ENCODE measurements around the gene ABCC4. TPM values are rescaled to one million over a fixed set of nuclear protein-coding genes. Genes with fewer than 3 reads are reported as not detected.

ABCC4 gene
- total and polyA plus RNA-seq, 2 of the 13 experiments (the other 11 are each of a cell fraction or from before 2014, with no cell fraction given) = 4.2 to 11.3 TPM

GRCh38 chr13:95217920-95218830 is 83.1 kb downstream of the ABCC4 start:
- TF ChIP-seq DBP (CRISPR knock-in tag; IDR thresholded peaks at IDR 0.05; ENCODE audit: not compliant biosample characterization) (no peak), ZNF121 (CRISPR knock-in tag; IDR thresholded peaks at IDR 0.05) (peak; percentile 56; the same call in 1 of the 2 replicates)
- H3K79me2 ChIP-seq (ENCODE audit: insufficient read depth, low read length) = no peaks in the 10 kb centered on the region
- no peak overlapping the region for H3K9ac ChIP-seq (ENCODE audit: insufficient read depth, low read depth, low read length)
- no peaks in the 10 kb centered on the region for H3K4me1 ChIP-seq (ENCODE audit: insufficient read depth, low read length)
- WGBS (ENCODE audit: low lambda C conversion rate) = 80% methylated on average over 6 of the region's 6 CpGs
- intact Hi-C loops (cut with micrococcal nuclease; ENCODE audit: unreplicated experiment) = no loop called here
- no peak overlapping the region for H2AFZ ChIP-seq (ENCODE audit: low read length)
- ATAC-seq (no peak), FAIRE-seq (no peak), DNase-seq (ENCODE audit: low spot score) (no peak)
- H3K27me3 ChIP-seq (ENCODE audit: control insufficient read depth in 1 of 2, insufficient read depth in 2 of 2, low read length in 2 of 2) = no peaks in the 10 kb centered on the region
- POLR2A ChIA-PET = no interaction called here
- no peak overlapping the region for H3K4me3 ChIP-seq (replicated peaks in 1 of 3; ENCODE audit: insufficient read depth in 1 of 3, low read depth in 2 of 3, low read length in 3 of 3)
- no peak overlapping the region for H3K27ac ChIP-seq (ENCODE audit: extremely low read length, insufficient read depth, low read length)
- CTCF ChIA-PET (ENCODE audit: low intra/inter-chr PET ratio, low total read pairs) = no interaction called here
- no TSS peak for BruUV-seq (replicated peaks)
- H3K4me2 ChIP-seq (ENCODE audit: low read depth, low read length) = no peak overlapping the region
- H3K9me3 ChIP-seq (ENCODE audit: low read length) = no peaks in the 10 kb centered on the region
- H3K36me3 ChIP-seq (replicated peaks in 1 of 2; ENCODE audit: control insufficient read depth in 1 of 2, insufficient read depth in 2 of 2, low read length in 2 of 2) = no peaks in the 10 kb centered on the region; a peak in 1 of 5 replicates
- in situ Hi-C loops (cut with HindIII; ENCODE audit: extremely low pct_ligation_motif_present, low pct_unique_long_range_greater_than_20kb) = no loop called here
- H4K20me1 ChIP-seq (ENCODE audit: insufficient read depth, low read length) = no peaks in the 10 kb centered on the region

- CTCF ChIA-PET (ENCODE audit: low intra/inter-chr PET ratio, low total read pairs) = no interaction called here
- in situ Hi-C loops (cut with HindIII; ENCODE audit: extremely low pct_ligation_motif_present, low pct_unique_long_range_greater_than_20kb) = no loop called here
- intact Hi-C loops (cut with micrococcal nuclease; ENCODE audit: unreplicated experiment) = no loop called here
- no peak for DNase-seq (ENCODE audit: low spot score)
- no peak overlapping the region for H3K4me2 ChIP-seq (ENCODE audit: low read depth, low read length)
- no peak overlapping the region for H3K27ac ChIP-seq (ENCODE audit: extremely low read length, insufficient read depth, low read length)
- POLR2A ChIA-PET = no interaction called here
- no peaks in the 10 kb centered on the region for H3K9me3 ChIP-seq (ENCODE audit: low read length)
- no peak overlapping the region for H3K9ac ChIP-seq (ENCODE audit: insufficient read depth, low read depth, low read length)
- H2AFZ ChIP-seq (ENCODE audit: low read length) = no peak overlapping the region
- no peak overlapping the region for H3K4me3 ChIP-seq (replicated peaks in 1 of 3; ENCODE audit: insufficient read depth in 1 of 3, low read depth in 2 of 3, low read length in 3 of 3)
- H3K27me3 ChIP-seq (ENCODE audit: control insufficient read depth in 1 of 2, insufficient read depth in 2 of 2, low read length in 2 of 2) = no peaks in the 10 kb centered on the region
- no peaks in the 10 kb centered on the region for H3K4me1 ChIP-seq (ENCODE audit: insufficient read depth, low read length)
- ATAC-seq = no peak
- no peak for FAIRE-seq
- no peaks in the 10 kb centered on the region for H4K20me1 ChIP-seq (ENCODE audit: insufficient read depth, low read length)
- H3K36me3 ChIP-seq (replicated peaks in 1 of 2; ENCODE audit: control insufficient read depth in 1 of 2, insufficient read depth in 2 of 2, low read length in 2 of 2) = no peaks in the 10 kb centered on the region; a peak in 1 of 5 replicates
- BruUV-seq (replicated peaks) = no TSS peak
- H3K79me2 ChIP-seq (ENCODE audit: insufficient read depth, low read length) = no peaks in the 10 kb centered on the region
- 93% methylated on average over 3 of the region's 3 CpGs for WGBS (ENCODE audit: low lambda C conversion rate)
- TF ChIP-seq ZNF737 (CRISPR knock-in tag; IDR thresholded peaks at IDR 0.05; ENCODE audit: borderline replicate concordance) (no peak), ZFP36L1 (CRISPR knock-in tag; IDR thresholded peaks at IDR 0.05) (no peak), RFXAP (CRISPR knock-in tag; IDR thresholded peaks at IDR 0.05; ENCODE audit: borderline replicate concordance) (no peak), ZNF7 (CRISPR knock-in tag; IDR thresholded peaks at IDR 0.05) (no peak), ZSCAN12 (CRISPR knock-in tag; IDR thresholded peaks at IDR 0.05) (no peak), ARID2 (CRISPR knock-in tag; IDR thresholded peaks at IDR 0.05; ENCODE audit: borderline replicate concordance) (no peak), ZNF260 (CRISPR knock-in tag; IDR thresholded peaks at IDR 0.05; ENCODE audit: borderline replicate concordance, low read depth) (no peak), AKAP8 (CRISPR knock-in tag; IDR thresholded peaks at IDR 0.05) (no peak), TBL1XR1 (IDR thresholded peaks at IDR 0.05; ENCODE audit: borderline replicate concordance, low read length, partially characterized antibody) (no peak), ZBTB46 (CRISPR knock-in tag; IDR thresholded peaks at IDR 0.05; ENCODE audit: borderline replicate concordance) (no peak), REL (CRISPR knock-in tag; conservative IDR thresholded peaks at IDR 0.05) (no peak)
These were observed 85.1 kb downstream of the ABCC4 start for GRCh38 chr13:95216182-95216581.

Measured in HepG2 (cell line).